DOHH2 (cell line): ENCODE results near the gene NIT1.

Experiments used
- CTCF ChIP-seq: fragments of 200-600 bp; sonication (generic); IDR thresholded peaks from one replicate; pipeline ENCODE4 v1.5.1; 2014; ENCODE audit warnings: antibody characterized with exemption, mild to moderate bottlenecking, low read depth, low read length; ENCODE audit not compliant: poor library complexity, severe bottlenecking
- EZH2phosphoT487 ChIP-seq: fragments of 200-600 bp; sonication (generic); IDR thresholded peaks from 2 replicates; pipeline ENCODE4 v1.6.1; 2017; ENCODE audit warnings: borderline replicate concordance, mild to moderate bottlenecking, antibody characterized with exemption, low read length, moderate library complexity, mixed read lengths

- TF ChIP-seq CTCF (no peak), EZH2phosphoT487 (no peak)
Observed at GRCh38 chr1:161095230-161095629, 22.7 kb upstream of the NIT1 start.
